NCI-H748 treated with DMSO at 0.1 percent for 48 hours (cell line): ENCODE measurements around the gene CYP27C1.

Experiments used
- DNase-seq: peaks from one replicate; lab custom pipeline; 2025; lab: John Stamatoyannopoulos, UW

Gene CYP27C1

GRCh38 chr2:127150996-127151395 is 69.1 kb downstream of the CYP27C1 start:
- no peak for DNase-seq

- DNase-seq: no peak
Measured at GRCh38 chr2:127149384-127149783, 70.7 kb downstream of the CYP27C1 start.

GRCh38 chr2:127146820-127147502 is 73.1 kb downstream of the CYP27C1 start:
- DNase-seq: no peak

GRCh38 chr2:127146071-127146725 is 73.9 kb downstream of the CYP27C1 start:
- no peak for DNase-seq

- no peak for DNase-seq
Measured at GRCh38 chr2:127145280-127145895, 74.7 kb downstream of the CYP27C1 start.

- DNase-seq: no peak
Measured at GRCh38 chr2:127143841-127144782, 76.0 kb downstream of the CYP27C1 start.

GRCh38 chr2:127142663-127143630 is 77.2 kb downstream of the CYP27C1 start:
- no peak for DNase-seq

- no peak for DNase-seq
Measured at GRCh38 chr2:127140538-127140937, 79.6 kb downstream of the CYP27C1 start.

- DNase-seq: no peak
Measured at GRCh38 chr2:127139766-127140165, 80.3 kb downstream of the CYP27C1 start.

- no peak for DNase-seq
Measured at GRCh38 chr2:127138281-127138680, 81.8 kb downstream of the CYP27C1 start.

GRCh38 chr2:127137741-127138140 is 82.4 kb downstream of the CYP27C1 start:
- DNase-seq: no peak

GRCh38 chr2:127137225-127137624 is 82.9 kb downstream of the CYP27C1 start:
- DNase-seq: no peak

GRCh38 chr2:127134833-127135830 is 85.0 kb downstream of the CYP27C1 start:
- no peak for DNase-seq

- DNase-seq: no peak
Measured at GRCh38 chr2:127134235-127134634, 85.9 kb downstream of the CYP27C1 start.
